NCI-H460 (cell line): ENCODE data around the gene GFM2. TPM values are rescaled to one million over a fixed set of nuclear protein-coding genes. Genes with fewer than 3 reads are reported as not detected.
"Not testable (repeated sequence)": the region's sequence is repeated elsewhere in the genome, so short reads cannot be mapped to it uniquely, and the experiment has no call there.

Experiments
- DNase-seq: peaks from one replicate; pipeline ENCODE4 v3.0.0-alpha.2; 2016; ENCODE audit warnings: low read depth; ENCODE audit errors: extremely low read depth
- small RNA-seq, 2 experiments: library from RNA; depleted of rRNA; stranded (forward); fragments of <200 nt; gene quantifications; one replicate each; pipeline ENCODE3, GENCODE V24; 2014
- total RNA-seq: library from RNA; depleted of rRNA; stranded (reverse); fragments of >200 nt; shearing (Covaris generic); gene quantifications from 2 replicates; pipeline ENCODE4 v1.2.3, GENCODE V29; 2014; rRNA removed

Gene GFM2
- total RNA-seq, 1 experiment from 2014 or later = 51.9 TPM

DNA sequence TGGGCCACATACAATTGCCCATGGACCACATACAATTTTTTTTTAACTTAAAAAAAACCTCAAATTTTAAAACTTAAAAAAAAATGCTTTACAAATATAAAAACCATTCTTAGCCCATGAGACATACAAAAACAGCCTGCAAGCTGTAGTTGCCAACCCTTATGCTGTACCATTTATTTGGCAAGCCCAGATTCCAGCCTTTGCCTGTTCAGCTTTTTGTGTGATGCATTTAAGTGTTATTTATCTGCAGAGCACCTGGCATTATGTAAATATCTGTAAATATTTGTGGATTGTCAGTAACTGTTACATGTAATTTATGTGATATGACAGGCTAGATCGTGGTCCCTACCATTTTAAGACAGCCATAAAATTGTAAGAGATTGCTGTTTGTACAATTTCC, 49.3 kb downstream of the GFM2 start:
- DNase-seq = no peak

- no peak for DNase-seq
These were observed 73.7 kb downstream of the GFM2 start for GRCh38 chr5:74693191-74693590.

DNA sequence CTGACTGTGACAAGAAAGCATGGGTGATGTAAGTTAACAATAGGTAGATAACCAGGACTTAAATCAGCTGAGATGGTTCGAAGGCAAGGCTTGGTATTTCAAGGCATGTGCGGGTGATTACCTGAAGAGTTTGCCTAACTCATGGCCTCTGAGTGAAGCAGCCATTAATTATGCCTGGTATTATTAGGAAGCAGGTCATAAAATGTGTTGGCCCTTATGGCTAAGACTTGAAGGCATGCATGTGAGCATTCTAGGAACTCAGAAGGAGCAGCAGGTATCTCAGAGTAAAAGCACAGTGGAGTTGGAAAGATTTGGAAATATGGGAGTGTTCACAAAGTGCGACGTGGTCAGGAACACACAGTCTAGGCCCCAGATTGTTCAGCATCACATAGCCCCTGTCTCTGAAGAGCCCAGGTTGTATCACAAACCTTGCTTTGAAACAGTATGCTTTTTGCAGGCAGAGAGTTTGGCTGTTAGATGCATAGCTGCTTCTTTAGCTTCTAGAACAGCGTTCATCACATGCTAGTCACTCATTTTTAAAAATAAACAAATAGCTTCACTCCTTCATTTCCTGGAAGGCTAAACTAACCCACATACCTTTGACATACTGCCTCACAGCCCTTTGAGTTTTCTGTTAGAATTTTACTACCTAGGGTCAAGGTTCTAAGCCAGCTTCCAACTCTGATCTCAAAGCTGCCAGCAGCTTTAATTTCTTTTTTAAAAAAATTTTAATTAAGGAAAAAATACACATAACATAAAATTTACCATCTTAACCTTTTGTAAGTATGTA, 79.8 kb downstream of the GFM2 start:
- DNase-seq = no peak

GRCh38 chr5:74685979-74686631, 80.8 kb downstream of the GFM2 start:
- DNase-seq = no peak

DNA sequence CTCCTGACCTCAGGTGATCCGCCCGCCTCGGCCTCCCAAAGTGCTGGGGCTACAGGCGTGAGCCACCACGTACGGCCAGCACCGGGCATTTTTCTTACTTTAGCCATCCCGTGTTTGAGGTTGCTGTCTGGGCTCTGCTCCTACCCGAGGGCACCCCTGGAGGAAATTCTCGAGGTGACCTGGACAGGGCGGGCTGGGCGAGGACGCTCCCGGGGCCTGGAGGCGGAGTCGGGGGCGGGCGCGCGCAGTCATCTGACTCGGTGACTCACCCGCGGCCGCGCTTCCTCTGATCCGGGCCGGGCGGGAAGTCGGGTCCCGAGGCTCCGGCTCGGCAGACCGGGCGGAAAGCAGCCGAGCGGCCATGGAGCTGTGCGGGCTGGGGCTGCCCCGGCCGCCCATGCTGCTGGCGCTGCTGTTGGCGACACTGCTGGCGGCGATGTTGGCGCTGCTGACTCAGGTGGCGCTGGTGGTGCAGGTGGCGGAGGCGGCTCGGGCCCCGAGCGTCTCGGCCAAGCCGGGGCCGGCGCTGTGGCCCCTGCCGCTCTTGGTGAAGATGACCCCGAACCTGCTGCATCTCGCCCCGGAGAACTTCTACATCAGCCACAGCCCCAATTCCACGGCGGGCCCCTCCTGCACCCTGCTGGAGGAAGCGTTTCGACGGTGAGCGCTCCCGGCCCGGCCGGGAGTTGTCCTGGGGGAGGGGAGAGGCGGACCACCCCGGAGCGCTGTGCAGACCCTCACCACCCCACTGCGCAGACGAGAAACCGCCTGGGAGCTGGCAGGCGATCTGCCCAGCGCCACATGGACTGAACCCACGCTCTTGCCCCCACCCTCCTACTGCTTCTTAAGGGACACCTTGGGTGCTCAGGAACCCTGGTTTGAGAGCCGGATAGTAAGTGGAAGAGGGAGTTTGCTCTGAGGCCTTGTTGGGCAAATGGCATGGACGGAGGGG, 81.7 kb downstream of the GFM2 start, which contains the start of gene HEXB:
TSS of gene HEXB (plus strand) at position 334 of the 952 bp plus-strand sequence. CDS start at position 362, 28 bp downstream.
- DNase-seq = peak; percentile 83

- no peak for DNase-seq
These were observed 87.0 kb downstream of the GFM2 start for GRCh38 chr5:74679966-74680365.

DNA sequence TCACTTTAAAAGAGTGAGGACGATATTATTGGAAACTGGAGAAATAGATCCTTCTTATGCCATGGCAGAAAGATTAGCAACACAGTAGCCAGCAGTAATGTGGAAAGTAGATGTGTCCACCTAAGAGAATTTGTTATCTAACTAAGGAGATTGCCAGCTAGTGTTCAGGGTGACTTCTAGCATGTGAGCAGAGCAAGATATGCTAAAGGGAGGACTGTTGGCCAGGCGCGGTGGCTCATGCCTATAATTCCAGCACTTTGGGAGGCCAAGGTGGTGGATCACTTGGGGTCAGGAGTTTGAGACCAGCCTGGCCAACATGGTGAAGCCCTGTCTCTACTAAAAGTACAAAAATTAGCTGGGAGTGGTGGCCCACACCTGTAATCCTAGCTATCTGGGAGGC, 87.6 kb downstream of the GFM2 start:
- DNase-seq = not testable (repeated sequence)

GRCh38 chr5:74678123-74678522, 88.8 kb downstream of the GFM2 start:
- not testable (repeated sequence) for DNase-seq

DNA sequence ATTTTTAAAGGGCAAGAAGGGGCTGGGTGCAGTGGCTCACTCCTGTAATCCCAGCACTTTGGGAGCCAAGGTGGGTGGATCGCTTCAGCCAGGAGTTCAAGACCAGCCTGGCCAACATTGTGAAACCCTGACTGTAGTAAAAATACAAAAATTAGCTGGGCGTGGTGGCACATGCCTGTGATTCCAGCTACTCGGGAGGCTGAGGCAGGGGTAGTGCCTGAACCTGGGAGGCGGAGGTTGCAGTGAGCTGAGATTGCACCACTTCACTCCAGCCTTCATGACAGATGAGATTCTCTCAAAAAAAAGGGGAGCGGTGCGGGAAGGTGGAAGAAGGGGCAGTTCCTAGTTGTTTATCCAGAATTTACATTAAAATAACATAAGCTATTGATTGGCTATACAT, 90.5 kb downstream of the GFM2 start:
- DNase-seq = not testable (repeated sequence)

GRCh38 chr5:74673011-74673790, 93.7 kb downstream of the GFM2 start:
- peak; percentile 43 for DNase-seq

GRCh38 chr5:74672215-74672877, 94.6 kb downstream of the GFM2 start:
- DNase-seq = no peak

Small RNA genes within 50 kb of the gene (small RNA-seq; reads per million reads assigned to genes)
- gene RNU6-658P = 0 reads per million in 2 experiments

Other genes with a start within 250 kb of the GFM2 start
- 76.9 and 82.3 TPM in 2 replicates for gene ENC1, start 126.4 kb downstream of the GFM2 start, total RNA-seq
- gene HEXB, start 81.9 kb downstream of the GFM2 start, total RNA-seq = 294 and 304 TPM in 2 replicates
- 160 and 174 TPM in 2 replicates for gene NSA2, start 132 bp upstream of the GFM2 start, total RNA-seq
- 15.8 and 18.5 TPM in 2 replicates for gene FAM169A, start 99.3 kb upstream of the GFM2 start, total RNA-seq